ENCODE data around the gene ARL5B. TPM values are rescaled to one million over a fixed set of nuclear protein-coding genes. Genes with fewer than 3 reads are reported as not detected.
A peak's percentile ranks its signal among the peaks of the same experiment; 100 is the strongest.

The ARL5B gene
- total RNA-seq, 2 experiments from 2014 or later = 12.4 to 13.3 TPM

DNA sequence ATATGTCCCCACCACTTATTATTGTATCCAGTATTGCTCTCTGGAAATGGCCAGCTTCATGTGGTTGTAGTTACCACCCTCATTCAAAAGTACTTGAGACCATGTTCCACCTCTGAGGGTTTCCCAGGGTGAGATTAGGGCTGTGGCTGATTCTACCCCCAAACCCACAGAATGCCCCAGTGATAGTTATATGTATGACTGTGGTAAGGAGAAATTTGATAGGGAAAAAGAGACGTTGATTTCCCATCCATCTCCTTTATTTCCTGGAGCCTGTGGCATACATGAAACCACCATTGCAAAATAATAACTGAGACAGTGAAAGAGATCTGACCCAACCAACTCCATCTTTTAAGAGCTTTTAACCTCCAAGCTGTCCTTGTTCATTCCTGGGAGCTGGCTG is 25.2 kb downstream of the ARL5B start:
- H3K27me3 Mint-ChIP-seq = no peaks in the 10 kb centered on the region
- no peaks in the 10 kb centered on the region for H3K36me3 Mint-ChIP-seq (ENCODE audit: low read depth)
- H3K9me3 ChIP-seq (ENCODE audit: control insufficient read depth in 1 of 2, insufficient read depth in 1 of 2, low read length in 2 of 2) = no peaks in the 10 kb centered on the region
- peaks cover 14% of the 10 kb centered on the region for H3K4me1 Mint-ChIP-seq (ENCODE audit: low read depth)
- ChIA-PET CTCF (no interaction called here), POLR2A (no interaction called here)
- H3K36me3 ChIP-seq (ENCODE audit: insufficient read depth, low read length) = no peaks in the 10 kb centered on the region
- intact Hi-C loops (cut with DNase I, micrococcal nuclease) = no loop called here
- no peaks in the 10 kb centered on the region for H3K27me3 ChIP-seq (ENCODE audit: control insufficient read depth in 1 of 2, insufficient read depth in 2 of 2, low read length in 2 of 2)
- TF ChIP-seq, protein P1, sequence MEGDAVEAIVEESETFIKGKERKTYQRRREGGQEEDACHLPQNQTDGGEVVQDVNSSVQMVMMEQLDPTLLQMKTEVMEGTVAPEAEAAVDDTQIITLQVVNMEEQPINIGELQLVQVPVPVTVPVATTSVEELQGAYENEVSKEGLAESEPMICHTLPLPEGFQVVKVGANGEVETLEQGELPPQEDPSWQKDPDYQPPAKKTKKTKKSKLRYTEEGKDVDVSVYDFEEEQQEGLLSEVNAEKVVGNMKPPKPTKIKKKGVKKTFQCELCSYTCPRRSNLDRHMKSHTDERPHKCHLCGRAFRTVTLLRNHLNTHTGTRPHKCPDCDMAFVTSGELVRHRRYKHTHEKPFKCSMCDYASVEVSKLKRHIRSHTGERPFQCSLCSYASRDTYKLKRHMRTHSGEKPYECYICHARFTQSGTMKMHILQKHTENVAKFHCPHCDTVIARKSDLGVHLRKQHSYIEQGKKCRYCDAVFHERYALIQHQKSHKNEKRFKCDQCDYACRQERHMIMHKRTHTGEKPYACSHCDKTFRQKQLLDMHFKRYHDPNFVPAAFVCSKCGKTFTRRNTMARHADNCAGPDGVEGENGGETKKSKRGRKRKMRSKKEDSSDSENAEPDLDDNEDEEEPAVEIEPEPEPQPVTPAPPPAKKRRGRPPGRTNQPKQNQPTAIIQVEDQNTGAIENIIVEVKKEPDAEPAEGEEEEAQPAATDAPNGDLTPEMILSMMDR (IDR thresholded peaks at IDR 0.05) = no peak
- ATAC-seq (ENCODE audit: poor library complexity) (no peak), DNase-seq (no peak)
- no peaks in the 10 kb centered on the region for H3K4me1 ChIP-seq (ENCODE audit: insufficient read depth, low read length)
- no peak overlapping the region for H3K4me3 ChIP-seq (ENCODE audit: low read length)
- H3K9me3 Mint-ChIP-seq = no peaks in the 10 kb centered on the region
- H3K27ac ChIP-seq (ENCODE audit: low read depth in 1 of 2, low read length in 2 of 2) = no peak overlapping the region
- no peak overlapping the region for H3K4me3 Mint-ChIP-seq
- H3K27ac Mint-ChIP-seq = no peak overlapping the region

DNA sequence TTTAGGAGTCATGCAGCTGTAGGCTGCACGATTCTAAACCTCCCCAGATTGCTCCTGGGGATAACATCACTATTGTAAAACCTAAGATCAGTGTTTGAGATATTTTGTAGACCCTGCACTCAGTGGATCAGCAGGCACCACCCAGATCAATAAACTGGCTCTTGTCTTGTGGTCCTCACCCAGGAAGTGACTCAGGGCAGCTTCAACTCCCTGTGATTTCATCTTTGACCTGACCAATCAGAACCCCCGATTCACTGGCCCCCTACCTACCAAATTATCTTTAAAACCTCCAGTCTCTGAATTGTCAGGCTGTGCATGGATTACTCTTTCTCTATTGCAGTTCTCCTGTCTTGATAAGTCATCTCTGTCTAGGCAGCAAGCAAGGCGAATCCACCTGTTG is 25.7 kb downstream of the ARL5B start:
- intact Hi-C loops (cut with DNase I, micrococcal nuclease) = no loop called here
- H3K9me3 ChIP-seq (ENCODE audit: control insufficient read depth in 1 of 2, insufficient read depth in 1 of 2, low read length in 2 of 2) = no peaks in the 10 kb centered on the region
- POLR2A ChIA-PET = no interaction called here
- TF ChIP-seq, protein P1 (IDR thresholded peaks at IDR 0.05) = no peak
- H3K4me3 Mint-ChIP-seq = no peak overlapping the region
- H3K27ac Mint-ChIP-seq = no peak overlapping the region
- H3K27ac ChIP-seq (ENCODE audit: low read depth in 1 of 2, low read length in 2 of 2) = no peak overlapping the region
- no peaks in the 10 kb centered on the region for H3K9me3 Mint-ChIP-seq
- H3K36me3 Mint-ChIP-seq (ENCODE audit: low read depth) = no peaks in the 10 kb centered on the region
- H3K27me3 ChIP-seq (ENCODE audit: control insufficient read depth in 1 of 2, insufficient read depth in 2 of 2, low read length in 2 of 2) = no peaks in the 10 kb centered on the region
- CTCF ChIA-PET = no interaction called here
- H3K4me1 ChIP-seq (ENCODE audit: insufficient read depth, low read length) = no peaks in the 10 kb centered on the region
- DNase-seq = peak in 1 of 14 experiments; percentile 14
- no peak for ATAC-seq (ENCODE audit: poor library complexity)
- H3K4me3 ChIP-seq (ENCODE audit: low read length) = no peak overlapping the region
- no peaks in the 10 kb centered on the region for H3K27me3 Mint-ChIP-seq
- H3K4me1 Mint-ChIP-seq (ENCODE audit: low read depth) = peaks cover 14% of the 10 kb centered on the region
- H3K36me3 ChIP-seq (ENCODE audit: insufficient read depth, low read length) = no peaks in the 10 kb centered on the region

DNA sequence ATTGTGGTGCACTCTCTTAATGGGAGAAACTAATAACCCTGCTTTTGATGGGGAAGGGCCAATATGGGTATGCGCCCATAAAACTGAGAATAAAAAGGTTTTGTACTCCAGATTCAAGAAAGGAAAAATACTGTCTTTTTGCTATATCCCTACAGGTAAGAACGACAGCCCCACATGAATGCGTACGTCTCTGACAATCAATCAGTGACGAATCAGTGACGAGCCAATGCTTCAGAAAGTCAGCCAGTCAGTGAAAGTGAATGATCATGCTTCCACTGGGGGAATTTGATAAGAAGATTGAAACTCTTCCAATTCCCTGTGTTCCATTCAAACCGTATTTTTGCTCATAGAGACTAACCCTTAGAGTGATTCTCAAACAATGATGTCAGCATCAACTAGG is 26.3 kb downstream of the ARL5B start:
- ATAC-seq (ENCODE audit: poor library complexity) (no peak), DNase-seq (no peak)
- CTCF ChIA-PET = no interaction called here
- TF ChIP-seq, protein P1 (IDR thresholded peaks at IDR 0.05) = no peak
- intact Hi-C loops (cut with DNase I, micrococcal nuclease) = no loop called here
- H3K9me3 Mint-ChIP-seq = no peaks in the 10 kb centered on the region
- H3K27me3 Mint-ChIP-seq = no peaks in the 10 kb centered on the region
- Histone ChIP-seq H3K27me3 (ENCODE audit: control insufficient read depth in 1 of 2, insufficient read depth in 2 of 2, low read length in 2 of 2) (no peaks in the 10 kb centered on the region), H3K4me1 (ENCODE audit: insufficient read depth, low read length) (no peaks in the 10 kb centered on the region), H3K4me3 (ENCODE audit: low read length) (no peak overlapping the region), H3K27ac (ENCODE audit: low read depth in 1 of 2, low read length in 2 of 2) (no peak overlapping the region), H3K9me3 (ENCODE audit: control insufficient read depth in 1 of 2, insufficient read depth in 1 of 2, low read length in 2 of 2) (no peaks in the 10 kb centered on the region), H3K36me3 (ENCODE audit: insufficient read depth, low read length) (no peaks in the 10 kb centered on the region)
- POLR2A ChIA-PET = no interaction called here
- no peak overlapping the region for H3K4me3 Mint-ChIP-seq
- H3K27ac Mint-ChIP-seq = no peak overlapping the region
- H3K4me1 Mint-ChIP-seq (ENCODE audit: low read depth) = peaks cover 14% of the 10 kb centered on the region
- H3K36me3 Mint-ChIP-seq (ENCODE audit: low read depth) = no peaks in the 10 kb centered on the region
